Measurements from ENCODE around the gene CEACAM19. TPM values are rescaled to one million over a fixed set of nuclear protein-coding genes. Genes with fewer than 3 reads are reported as not detected.
"Not testable (repeated sequence)": the region's sequence is repeated elsewhere in the genome, so short reads cannot be mapped to it uniquely, and the experiment has no call there.

The CEACAM19 gene
- total and polyA plus RNA-seq, 5 donors: 1.8 to 6.1 (median 2.5) TPM

- Histone ChIP-seq H3K27me3 (ENCODE audit: control insufficient read depth, insufficient read depth) (no peaks in the 10 kb centered on the region), H3K27ac (ENCODE audit: low read length) (no peak overlapping the region), H3K4me1 (ENCODE audit: control insufficient read depth, insufficient read depth, low read length) (peaks cover 2% of the 10 kb centered on the region), H3K4me3 (ENCODE audit: low read length) (no peak overlapping the region), H3K9me3 (ENCODE audit: control insufficient read depth, low read length) (no peaks in the 10 kb centered on the region)
- intact Hi-C loops (cut with DNase I): no loop called here
- no peak for DNase-seq
- 71% methylated on average over 7 of the region's 7 CpGs for WGBS
- no peak for ATAC-seq
Observed at GRCh38 chr19:44661904-44662303, 9.4 kb upstream of the CEACAM19 start.

GRCh38 chr19:44662691-44663385 is 8.4 kb upstream of the CEACAM19 start:
- H3K4me3 ChIP-seq (ENCODE audit: low read length): no peak overlapping the region
- H3K27ac ChIP-seq (ENCODE audit: low read length): no peak overlapping the region
- 66% methylated on average over 7 of the region's 7 CpGs for WGBS
- H3K4me1 ChIP-seq (ENCODE audit: control insufficient read depth, insufficient read depth, low read length): no peaks in the 10 kb centered on the region
- H3K9me3 ChIP-seq (ENCODE audit: control insufficient read depth, low read length): no peaks in the 10 kb centered on the region
- no peaks in the 10 kb centered on the region for H3K27me3 ChIP-seq (ENCODE audit: control insufficient read depth, insufficient read depth)
- intact Hi-C loops (cut with DNase I): no loop called here
- DNase-seq (no peak), ATAC-seq (no peak)

- Histone ChIP-seq H3K27ac (ENCODE audit: low read length) (no peak overlapping the region), H3K9me3 (ENCODE audit: control insufficient read depth, low read length) (no peaks in the 10 kb centered on the region), H3K4me1 (ENCODE audit: control insufficient read depth, insufficient read depth, low read length) (no peaks in the 10 kb centered on the region), H3K4me3 (ENCODE audit: low read length) (no peak overlapping the region), H3K27me3 (ENCODE audit: control insufficient read depth, insufficient read depth) (no peaks in the 10 kb centered on the region)
- WGBS: 95% methylated on average over 5 of the region's 5 CpGs
- ATAC-seq (no peak), DNase-seq (no peak)
- intact Hi-C loops (cut with DNase I): no loop called here
Observed at GRCh38 chr19:44663996-44664395, 7.3 kb upstream of the CEACAM19 start.

- DNase-seq (no peak), ATAC-seq (no peak)
- H3K4me1 ChIP-seq (ENCODE audit: control insufficient read depth, insufficient read depth, low read length): no peaks in the 10 kb centered on the region
- no peak overlapping the region for H3K4me3 ChIP-seq (ENCODE audit: low read length)
- intact Hi-C loops (cut with DNase I): no loop called here
- no peaks in the 10 kb centered on the region for H3K9me3 ChIP-seq (ENCODE audit: control insufficient read depth, low read length)
- 91% methylated on average over 10 of the region's 10 CpGs for WGBS
- H3K27ac ChIP-seq (ENCODE audit: low read length): no peak overlapping the region
- no peaks in the 10 kb centered on the region for H3K27me3 ChIP-seq (ENCODE audit: control insufficient read depth, insufficient read depth)
Observed at GRCh38 chr19:44664976-44665375, 6.3 kb upstream of the CEACAM19 start.

GRCh38 chr19:44666852-44667556 is 4.3 kb upstream of the CEACAM19 start:
- Histone ChIP-seq H3K4me1 (ENCODE audit: control insufficient read depth, insufficient read depth, low read length) (no peaks in the 10 kb centered on the region), H3K4me3 (ENCODE audit: low read length) (no peak overlapping the region), H3K9me3 (ENCODE audit: control insufficient read depth, low read length) (no peaks in the 10 kb centered on the region), H3K27me3 (ENCODE audit: control insufficient read depth, insufficient read depth) (no peaks in the 10 kb centered on the region), H3K27ac (ENCODE audit: low read length) (no peak overlapping the region)
- peak in 1 of 2 donors; percentile 17 for ATAC-seq
- intact Hi-C loops (cut with DNase I): no loop called here
- no peak for DNase-seq
- 76% methylated on average over 7 of the region's 7 CpGs for WGBS

- ATAC-seq (no peak), DNase-seq (no peak)
- Histone ChIP-seq H3K27ac (ENCODE audit: low read length) (no peak overlapping the region), H3K4me3 (ENCODE audit: low read length) (no peak overlapping the region), H3K4me1 (ENCODE audit: control insufficient read depth, insufficient read depth, low read length) (no peaks in the 10 kb centered on the region), H3K9me3 (ENCODE audit: control insufficient read depth, low read length) (no peaks in the 10 kb centered on the region), H3K27me3 (ENCODE audit: control insufficient read depth, insufficient read depth) (no peaks in the 10 kb centered on the region)
- 89% methylated on average over 2 of the region's 2 CpGs for WGBS
- intact Hi-C loops (cut with DNase I): no loop called here
Observed at GRCh38 chr19:44668985-44669764, 2.1 kb upstream of the CEACAM19 start.

GRCh38 chr19:44670027-44670426 is 1.3 kb upstream of the CEACAM19 start:
- H3K27ac ChIP-seq (ENCODE audit: low read length); DNase-seq; H3K27me3 ChIP-seq (ENCODE audit: control insufficient read depth, insufficient read depth); ATAC-seq; H3K9me3 ChIP-seq (ENCODE audit: control insufficient read depth, low read length); H3K4me1 ChIP-seq (ENCODE audit: control insufficient read depth, insufficient read depth, low read length); intact Hi-C loops (cut with DNase I); H3K4me3 ChIP-seq (ENCODE audit: low read length): not testable (repeated sequence)
- 98% methylated on average over 2 of the region's 2 CpGs for whole genome bisulfite sequencing

GRCh38 chr19:44672226-44672625 is 944 bp downstream of the CEACAM19 start:
- H3K4me3 ChIP-seq (ENCODE audit: low read length): no peak overlapping the region
- ATAC-seq (no peak), DNase-seq (no peak)
- no peak overlapping the region for H3K27ac ChIP-seq (ENCODE audit: low read length)
- WGBS: 68% methylated on average over 1 of the region's 1 CpG
- H3K4me1 ChIP-seq (ENCODE audit: control insufficient read depth, insufficient read depth, low read length): no peaks in the 10 kb centered on the region
- no peaks in the 10 kb centered on the region for H3K9me3 ChIP-seq (ENCODE audit: control insufficient read depth, low read length)
- no peaks in the 10 kb centered on the region for H3K27me3 ChIP-seq (ENCODE audit: control insufficient read depth, insufficient read depth)
- intact Hi-C loops (cut with DNase I): no loop called here

- ATAC-seq: no peak
- H3K4me1 ChIP-seq (ENCODE audit: control insufficient read depth, insufficient read depth, low read length): no peaks in the 10 kb centered on the region
Observed at GRCh38 chr19:44673510-44673909, 2.2 kb downstream of the CEACAM19 start.

GRCh38 chr19:44675521-44675920 is 4.2 kb downstream of the CEACAM19 start:
- Histone ChIP-seq H3K27me3 (ENCODE audit: control insufficient read depth, insufficient read depth) (no peaks in the 10 kb centered on the region), H3K4me3 (ENCODE audit: low read length) (no peak overlapping the region), H3K4me1 (ENCODE audit: control insufficient read depth, insufficient read depth, low read length) (no peaks in the 10 kb centered on the region), H3K27ac (ENCODE audit: low read length) (no peak overlapping the region), H3K9me3 (ENCODE audit: control insufficient read depth, low read length) (no peaks in the 10 kb centered on the region)
- no peak for ATAC-seq
- DNase-seq: no peak
- intact Hi-C loops (cut with DNase I): no loop called here
- WGBS: 92% methylated on average over 6 of the region's 6 CpGs

More at GRCh38 chr19:44673510-44673909, 2.2 kb downstream of the CEACAM19 start:
- Histone ChIP-seq H3K27ac (ENCODE audit: low read length) (no peak overlapping the region), H3K9me3 (ENCODE audit: control insufficient read depth, low read length) (no peaks in the 10 kb centered on the region), H3K27me3 (ENCODE audit: control insufficient read depth, insufficient read depth) (no peaks in the 10 kb centered on the region), H3K4me3 (ENCODE audit: low read length) (no peak overlapping the region)
- intact Hi-C loops (cut with DNase I): no loop called here
- DNase-seq: no peak
- 90% methylated on average over 4 of the region's 4 CpGs for WGBS
